Adrenal gland (tissue), 5 donors: ENCODE data around the gene GRHL3.

ENCODE experiments used
- CTCF ChIP-seq, 6 experiments: fragments of 450-650 bp in 4 of 6; fragments of 200-600 bp in 2 of 6; sonication (generic) in 1 of 6; IDR thresholded peaks; 1 replicate in 5 of 6; 2 replicates in 1 of 6; pipeline versions ENCODE4 v1.5.1 to v1.8.0; 2016 to 2021; ENCODE audit warnings: antibody characterized with exemption in 6 of 6, mild to moderate bottlenecking in 2 of 6, moderate library complexity in 1 of 6
- POLR2A ChIP-seq, 2 donors: fragments of 450-650 bp; IDR thresholded peaks; one replicate each; pipeline ENCODE4 v1.6.1; 2017; ENCODE audit warnings: antibody characterized with exemption in 2 of 2, mild to moderate bottlenecking in 2 of 2, moderate library complexity in 1 of 2
- donor health status: DM: no; HTN: no; CAD: no.

GRCh38 chr1:24364975-24365678, 46.0 kb downstream of the GRHL3 start:
- no peak for TF ChIP-seq CTCF (IDR thresholded peaks at IDR 0.05)
- TF ChIP-seq POLR2A (IDR thresholded peaks at IDR 0.05): no peak
